ENCODE measurements around the gene KDM6A.

GRCh38 chrX:45011131-45011530, 138.1 kb downstream of the KDM6A start:
- no peak for TF ChIP-seq CTCF (IDR thresholded peaks at IDR 0.05)
- no peak for TF ChIP-seq POLR2AphosphoS5 (IDR thresholded peaks at IDR 0.05; ENCODE audit: low read depth, low read length)
- no peak for TF ChIP-seq SIN3A (IDR thresholded peaks at IDR 0.05; ENCODE audit: borderline replicate concordance, insufficient read depth, low read depth, low read length)
- TF ChIP-seq TCF7L2 (IDR thresholded peaks at IDR 0.05; ENCODE audit: low read depth, low read length): no peak
